SK-N-SH (cell line): ENCODE results near the gene ARHGAP20. TPM values are rescaled to one million over a fixed set of nuclear protein-coding genes. Genes with fewer than 3 reads are reported as not detected.

ENCODE experiments used
- CTCF ChIA-PET: fragments of 300-600, 350-600 bp; formaldehyde crosslinking; extraction: SDS; loops from one replicate; lab custom pipeline; 2021; lab: Yijun Ruan, JAX
- POLR2A ChIA-PET: fragments of 350-600 bp; sonication (Branson Sonifier 250); formaldehyde crosslinking; extraction: SDS; loops from one replicate; lab custom pipeline; 2020; ENCODE audit warnings: antibody characterized with exemption, inconsistent platforms; lab: Yijun Ruan, JAX
- DNase-seq: peaks from one replicate; pipeline ENCODE4 v3.0.0; 2012
- H2AFZ ChIP-seq: fragments of 200-600 bp; sonication (generic); 2 replicates; pipeline ENCODE4 v1.8.1; 2016; ENCODE audit warnings: antibody characterized with exemption, mild to moderate bottlenecking, low read depth
- H3F3A ChIP-seq: fragments of 200-600 bp; sonication (generic); replicated peaks from 2 replicates; pipeline ENCODE3; 2016; ENCODE audit warnings: antibody characterized with exemption, mild to moderate bottlenecking; ENCODE audit not compliant: insufficient read depth
- H3K27ac ChIP-seq, 2 experiments: fragments of 200-500 bp in 1 of 2; fragments of 200-600 bp in 1 of 2; sonication (Bioruptor generic) in 1 of 2; sonication (generic), shearing (Covaris generic) in 1 of 2; 2 replicates each; pipeline versions ENCODE4 v1.5.1 to v1.6.1; 2014 to 2016; ENCODE audit warnings: low read depth in 2 of 2, inconsistent platforms in 1 of 2, low read length in 1 of 2, mild to moderate bottlenecking in 1 of 2, mixed read lengths in 1 of 2
- H3K27me3 ChIP-seq: fragments of 200-600 bp; sonication (generic), shearing (Covaris generic); 2 replicates; pipeline ENCODE4 v1.6.1; 2016; ENCODE audit warnings: mixed run types; ENCODE audit not compliant: insufficient read depth
- H3K36me3 ChIP-seq, 2 experiments: fragments of 200-500 bp in 1 of 2; fragments of 200-600 bp in 1 of 2; sonication (Bioruptor generic) in 1 of 2; sonication (generic) in 1 of 2; replicated peaks in 1 of 2; 2 replicates each; pipeline versions ENCODE3 to v1.5.1; 2014 to 2016; ENCODE audit warnings: low read length in 1 of 2, mild to moderate bottlenecking in 1 of 2; ENCODE audit not compliant: insufficient read depth in 2 of 2, control insufficient read depth in 1 of 2
- H3K4me1 ChIP-seq, 2 experiments: fragments of 200-500 bp in 1 of 2; fragments of 200-600 bp in 1 of 2; sonication (Bioruptor generic) in 1 of 2; sonication (generic), shearing (Covaris generic) in 1 of 2; 2 replicates each; pipeline versions ENCODE4 v1.5.1 to v1.6.1; 2014 to 2016; ENCODE audit warnings: low read depth in 1 of 2, low read length in 1 of 2, mixed run types in 1 of 2; ENCODE audit not compliant: insufficient read depth in 2 of 2, control insufficient read depth in 1 of 2
- H3K4me2 ChIP-seq: fragments of 200-600 bp; sonication (generic), shearing (Covaris generic); 2 replicates; pipeline ENCODE4 v1.6.1; 2017; ENCODE audit warnings: mixed run types
- H3K4me3 ChIP-seq, 2 experiments: fragments of 200-500 bp in 1 of 2; fragments of 200-600 bp in 1 of 2; sonication (Bioruptor generic) in 1 of 2; sonication (generic), shearing (Covaris generic) in 1 of 2; 2 replicates each; pipeline versions ENCODE4 v1.5.1 to v1.8.1; 2014 to 2016; ENCODE audit warnings: low read depth in 2 of 2, inconsistent platforms in 1 of 2, low read length in 1 of 2, mild to moderate bottlenecking in 1 of 2, mixed read lengths in 1 of 2, moderate library complexity in 1 of 2
- H3K79me2 ChIP-seq: fragments of 200-600 bp; sonication (generic); 2 replicates; pipeline ENCODE4 v1.8.1; 2017; ENCODE audit warnings: mild to moderate bottlenecking; ENCODE audit not compliant: insufficient read depth
- H3K9ac ChIP-seq: fragments of 200-600 bp; sonication (generic); 2 replicates; pipeline ENCODE4 v1.6.1; 2017; ENCODE audit warnings: mixed run types
- H3K9me2 ChIP-seq: fragments of 200-600 bp; sonication (generic); 2 replicates; pipeline ENCODE4 v1.6.1; 2017; ENCODE audit warnings: mixed run types
- H3K9me3 ChIP-seq: fragments of 200-600 bp; sonication (generic); 2 replicates; pipeline ENCODE4 v1.6.1; 2017; ENCODE audit warnings: mixed run types, mild to moderate bottlenecking, moderate library complexity
- H4K20me1 ChIP-seq: fragments of 200-600 bp; sonication (generic); 2 replicates; pipeline ENCODE4 v1.6.1; 2017; ENCODE audit warnings: mild to moderate bottlenecking, mixed run types; ENCODE audit not compliant: insufficient read depth
- ELF1 ChIP-seq: IDR thresholded peaks from 2 replicates; pipeline ENCODE4 v1.4.0; 2012
- EP300 ChIP-seq, 2 experiments: IDR thresholded peaks; 2 replicates each; pipeline versions ENCODE4 v1.4.0 to v1.6.1; 2012; ENCODE audit warnings: borderline replicate concordance in 1 of 2, low read depth in 1 of 2, low read length in 1 of 2
- FOSL2 ChIP-seq: IDR thresholded peaks from 2 replicates; pipeline ENCODE4 v1.4.0; 2012; ENCODE audit warnings: low read depth, mild to moderate bottlenecking, moderate library complexity, borderline replicate concordance
- GABPA ChIP-seq: IDR thresholded peaks from 2 replicates; pipeline ENCODE4 v1.4.0; 2012; ENCODE audit warnings: low read depth, mild to moderate bottlenecking
- MEF2A ChIP-seq: IDR thresholded peaks from 2 replicates; pipeline ENCODE4 v1.4.0; 2012; ENCODE audit warnings: low read depth, borderline replicate concordance
- MXI1 ChIP-seq: IDR thresholded peaks from 2 replicates; pipeline ENCODE4 v1.6.1; 2012; ENCODE audit warnings: mild to moderate bottlenecking, low read depth, low read length, improper control_type of control experiment
- NFIC ChIP-seq: IDR thresholded peaks from 2 replicates; pipeline ENCODE4 v1.4.0; 2012; ENCODE audit warnings: borderline replicate concordance
- POLR2AphosphoS5 ChIP-seq: IDR thresholded peaks from 2 replicates; pipeline ENCODE4 v1.6.1; 2012; ENCODE audit warnings: low read depth, low read length
- RCOR1 ChIP-seq: fragments of 150-350 bp; IDR thresholded peaks from 2 replicates; pipeline ENCODE4 v1.6.1; 2017; ENCODE audit warnings: antibody characterized with exemption, low read length
- RXRA ChIP-seq: IDR thresholded peaks from 2 replicates; pipeline ENCODE4 v1.4.0; 2012; ENCODE audit warnings: low read depth, mild to moderate bottlenecking, borderline replicate concordance
- SIN3A ChIP-seq: IDR thresholded peaks from 2 replicates; pipeline ENCODE4 v1.6.1; 2012; ENCODE audit warnings: low read depth, mild to moderate bottlenecking, low read length, moderate library complexity, borderline replicate concordance
- SMC3 ChIP-seq: IDR thresholded peaks from 2 replicates; pipeline ENCODE4 v1.6.1; 2012; ENCODE audit warnings: low read depth, low read length, improper control_type of control experiment
- YY1 ChIP-seq: IDR thresholded peaks from 2 replicates; pipeline ENCODE4 v1.4.0; 2012; ENCODE audit warnings: low read depth, mild to moderate bottlenecking
- ZBTB33 ChIP-seq: IDR thresholded peaks from 2 replicates; pipeline ENCODE4 v1.4.0; 2012; ENCODE audit warnings: low read depth, borderline replicate concordance
- WGBS: methylation state at CpG from one replicate; pipeline ENCODE4 v1.1.6; 2017; ENCODE audit warnings: low lambda C conversion rate; 5-methylcytosine and 5-hydroxymethylcytosine counted together
- polyA plus RNA-seq, 3 experiments: library from polyadenylated mRNA; depleted of rRNA; stranded (reverse); fragments of >200 nt; gene quantifications; 2 replicates each; pipeline ENCODE4 v1.2.3, GENCODE V29; 2012
- TF ChIP-seq, protein P1 (sequence below): fragments of 150-350 bp; IDR thresholded peaks from 2 replicates; pipeline ENCODE4 v1.6.1; 2016; ENCODE audit warnings: mild to moderate bottlenecking, low read depth, low read length
- TF ChIP-seq, protein P2 (sequence below): IDR thresholded peaks from 2 replicates; pipeline ENCODE4 v1.4.0; 2012; ENCODE audit warnings: low read depth, borderline replicate concordance
- TF ChIP-seq, protein P3 (sequence below): IDR thresholded peaks from 2 replicates; pipeline ENCODE4; 2012
- TF ChIP-seq, protein P4 (sequence below): fragments of 200-600 bp; sonication (generic); IDR thresholded peaks from 2 replicates; pipeline ENCODE4 v1.6.1; 2017; ENCODE audit warnings: antibody characterized with exemption, mild to moderate bottlenecking, moderate library complexity
- TF ChIP-seq, protein P5 (sequence below): IDR thresholded peaks from 2 replicates; pipeline ENCODE4 v1.6.1; 2012; ENCODE audit warnings: mild to moderate bottlenecking, low read depth, low read length, moderate library complexity

ARHGAP20 gene
- polyA plus RNA-seq, 1 of the 3 experiments (the other 2 are of a cell fraction): 0.76 TPM

- H3K27ac ChIP-seq: no peak overlapping the region
- no peaks in the 10 kb centered on the region for H3K9me2 ChIP-seq
- H3K36me3 ChIP-seq: no peaks in the 10 kb centered on the region
- no peak for DNase-seq
- WGBS: 61% methylated on average over 5 of the region's 5 CpGs
- no peaks in the 10 kb centered on the region for H4K20me1 ChIP-seq
- H3K4me3 ChIP-seq: no peak overlapping the region
- no peaks in the 10 kb centered on the region for H3K27me3 ChIP-seq
- no peak overlapping the region for H3K9ac ChIP-seq
- H2AFZ ChIP-seq: no peak overlapping the region
- H3K4me2 ChIP-seq: no peak overlapping the region
- H3K4me1 ChIP-seq: peaks cover 0 to 2% of the 10 kb centered on the region in 2 experiments; a peak in 1 of 4 replicates
- no peaks in the 10 kb centered on the region for H3K9me3 ChIP-seq
- no peaks in the 10 kb centered on the region for H3K79me2 ChIP-seq
- H3F3A ChIP-seq: no peaks in the 10 kb centered on the region
- ChIA-PET CTCF (no interaction called here), POLR2A (no interaction called here)
- TF ChIP-seq, protein P1, sequence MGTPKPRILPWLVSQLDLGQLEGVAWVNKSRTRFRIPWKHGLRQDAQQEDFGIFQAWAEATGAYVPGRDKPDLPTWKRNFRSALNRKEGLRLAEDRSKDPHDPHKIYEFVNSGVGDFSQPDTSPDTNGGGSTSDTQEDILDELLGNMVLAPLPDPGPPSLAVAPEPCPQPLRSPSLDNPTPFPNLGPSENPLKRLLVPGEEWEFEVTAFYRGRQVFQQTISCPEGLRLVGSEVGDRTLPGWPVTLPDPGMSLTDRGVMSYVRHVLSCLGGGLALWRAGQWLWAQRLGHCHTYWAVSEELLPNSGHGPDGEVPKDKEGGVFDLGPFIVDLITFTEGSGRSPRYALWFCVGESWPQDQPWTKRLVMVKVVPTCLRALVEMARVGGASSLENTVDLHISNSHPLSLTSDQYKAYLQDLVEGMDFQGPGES: no peak
- TF ChIP-seq, protein P2, sequence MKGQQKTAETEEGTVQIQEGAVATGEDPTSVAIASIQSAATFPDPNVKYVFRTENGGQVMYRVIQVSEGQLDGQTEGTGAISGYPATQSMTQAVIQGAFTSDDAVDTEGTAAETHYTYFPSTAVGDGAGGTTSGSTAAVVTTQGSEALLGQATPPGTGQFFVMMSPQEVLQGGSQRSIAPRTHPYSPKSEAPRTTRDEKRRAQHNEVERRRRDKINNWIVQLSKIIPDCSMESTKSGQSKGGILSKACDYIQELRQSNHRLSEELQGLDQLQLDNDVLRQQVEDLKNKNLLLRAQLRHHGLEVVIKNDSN: no peak
- TF ChIP-seq, protein P3, sequence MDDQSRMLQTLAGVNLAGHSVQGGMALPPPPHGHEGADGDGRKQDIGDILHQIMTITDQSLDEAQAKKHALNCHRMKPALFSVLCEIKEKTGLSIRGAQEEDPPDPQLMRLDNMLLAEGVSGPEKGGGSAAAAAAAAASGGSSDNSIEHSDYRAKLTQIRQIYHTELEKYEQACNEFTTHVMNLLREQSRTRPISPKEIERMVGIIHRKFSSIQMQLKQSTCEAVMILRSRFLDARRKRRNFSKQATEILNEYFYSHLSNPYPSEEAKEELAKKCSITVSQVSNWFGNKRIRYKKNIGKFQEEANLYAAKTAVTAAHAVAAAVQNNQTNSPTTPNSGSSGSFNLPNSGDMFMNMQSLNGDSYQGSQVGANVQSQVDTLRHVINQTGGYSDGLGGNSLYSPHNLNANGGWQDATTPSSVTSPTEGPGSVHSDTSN: no peak
- TF ChIP-seq ELF1 (no peak), YY1 (no peak), GABPA (no peak), FOSL2 (no peak), RCOR1 (no peak), SMC3 (no peak), ZBTB33 (no peak), MXI1 (no peak), SIN3A (no peak), RXRA (no peak), NFIC (no peak), EP300 (IDR thresholded peaks at IDR 0.05; ENCODE audit: borderline replicate concordance in 1 of 2, low read depth in 1 of 2, low read length in 1 of 2) (no peak), MEF2A (no peak), POLR2AphosphoS5 (no peak)
- TF ChIP-seq, protein P4, sequence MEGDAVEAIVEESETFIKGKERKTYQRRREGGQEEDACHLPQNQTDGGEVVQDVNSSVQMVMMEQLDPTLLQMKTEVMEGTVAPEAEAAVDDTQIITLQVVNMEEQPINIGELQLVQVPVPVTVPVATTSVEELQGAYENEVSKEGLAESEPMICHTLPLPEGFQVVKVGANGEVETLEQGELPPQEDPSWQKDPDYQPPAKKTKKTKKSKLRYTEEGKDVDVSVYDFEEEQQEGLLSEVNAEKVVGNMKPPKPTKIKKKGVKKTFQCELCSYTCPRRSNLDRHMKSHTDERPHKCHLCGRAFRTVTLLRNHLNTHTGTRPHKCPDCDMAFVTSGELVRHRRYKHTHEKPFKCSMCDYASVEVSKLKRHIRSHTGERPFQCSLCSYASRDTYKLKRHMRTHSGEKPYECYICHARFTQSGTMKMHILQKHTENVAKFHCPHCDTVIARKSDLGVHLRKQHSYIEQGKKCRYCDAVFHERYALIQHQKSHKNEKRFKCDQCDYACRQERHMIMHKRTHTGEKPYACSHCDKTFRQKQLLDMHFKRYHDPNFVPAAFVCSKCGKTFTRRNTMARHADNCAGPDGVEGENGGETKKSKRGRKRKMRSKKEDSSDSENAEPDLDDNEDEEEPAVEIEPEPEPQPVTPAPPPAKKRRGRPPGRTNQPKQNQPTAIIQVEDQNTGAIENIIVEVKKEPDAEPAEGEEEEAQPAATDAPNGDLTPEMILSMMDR: no peak
- TF ChIP-seq, protein P5, sequence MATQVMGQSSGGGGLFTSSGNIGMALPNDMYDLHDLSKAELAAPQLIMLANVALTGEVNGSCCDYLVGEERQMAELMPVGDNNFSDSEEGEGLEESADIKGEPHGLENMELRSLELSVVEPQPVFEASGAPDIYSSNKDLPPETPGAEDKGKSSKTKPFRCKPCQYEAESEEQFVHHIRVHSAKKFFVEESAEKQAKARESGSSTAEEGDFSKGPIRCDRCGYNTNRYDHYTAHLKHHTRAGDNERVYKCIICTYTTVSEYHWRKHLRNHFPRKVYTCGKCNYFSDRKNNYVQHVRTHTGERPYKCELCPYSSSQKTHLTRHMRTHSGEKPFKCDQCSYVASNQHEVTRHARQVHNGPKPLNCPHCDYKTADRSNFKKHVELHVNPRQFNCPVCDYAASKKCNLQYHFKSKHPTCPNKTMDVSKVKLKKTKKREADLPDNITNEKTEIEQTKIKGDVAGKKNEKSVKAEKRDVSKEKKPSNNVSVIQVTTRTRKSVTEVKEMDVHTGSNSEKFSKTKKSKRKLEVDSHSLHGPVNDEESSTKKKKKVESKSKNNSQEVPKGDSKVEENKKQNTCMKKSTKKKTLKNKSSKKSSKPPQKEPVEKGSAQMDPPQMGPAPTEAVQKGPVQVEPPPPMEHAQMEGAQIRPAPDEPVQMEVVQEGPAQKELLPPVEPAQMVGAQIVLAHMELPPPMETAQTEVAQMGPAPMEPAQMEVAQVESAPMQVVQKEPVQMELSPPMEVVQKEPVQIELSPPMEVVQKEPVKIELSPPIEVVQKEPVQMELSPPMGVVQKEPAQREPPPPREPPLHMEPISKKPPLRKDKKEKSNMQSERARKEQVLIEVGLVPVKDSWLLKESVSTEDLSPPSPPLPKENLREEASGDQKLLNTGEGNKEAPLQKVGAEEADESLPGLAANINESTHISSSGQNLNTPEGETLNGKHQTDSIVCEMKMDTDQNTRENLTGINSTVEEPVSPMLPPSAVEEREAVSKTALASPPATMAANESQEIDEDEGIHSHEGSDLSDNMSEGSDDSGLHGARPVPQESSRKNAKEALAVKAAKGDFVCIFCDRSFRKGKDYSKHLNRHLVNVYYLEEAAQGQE: no peak
These were observed 44.8 kb upstream of the ARHGAP20 start for GRCh38 chr11:110757066-110757465.
